Measurements from ENCODE around the gene LINC00305. TPM values are rescaled to one million over a fixed set of nuclear protein-coding genes. Genes with fewer than 3 reads are reported as not detected.

The LINC00305 gene
- total and polyA plus RNA-seq, 2 donors (not counting 3 experiments of a cell fraction or from before 2014, with no cell fraction given): not detected

DNA sequence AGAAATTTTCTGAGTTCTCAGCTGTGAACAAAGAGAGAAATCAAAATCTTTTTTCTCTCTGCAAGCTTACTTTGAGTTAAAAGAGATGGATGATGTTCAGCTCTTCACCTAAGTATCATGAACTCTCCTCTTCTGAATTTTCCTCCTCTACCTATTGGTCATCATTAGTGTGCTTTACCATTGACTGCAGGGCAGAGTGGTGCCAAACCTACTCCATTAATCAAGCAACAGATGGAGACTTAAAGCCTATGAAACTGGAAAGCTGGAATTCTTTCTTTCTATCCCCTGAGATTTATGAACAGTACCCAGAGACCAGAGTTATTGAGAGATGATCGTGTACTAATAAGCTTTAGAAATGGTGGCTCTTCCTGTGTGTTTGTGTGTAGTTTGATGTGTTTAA lies 31.3 kb upstream of the LINC00305 start:
- CTCF ChIA-PET: interaction anchor here (1.6 kb wide), 1 partner anchor 15 kb away, joined by 3 read pairs; no protein-coding TSS in a partner anchor

More for the DNA sequence above, 31.3 kb upstream of the LINC00305 start:
- DNase-seq (ENCODE audit: low read depth, low spot score): no peak
- no peak for FAIRE-seq
- Histone ChIP-seq H3K4me1 (ENCODE audit: control insufficient read depth, extremely low read depth, insufficient read depth, low read length) (no peaks in the 10 kb centered on the region), H3K4me3 (replicated peaks in 1 of 3; ENCODE audit: insufficient read depth in 1 of 3, low read depth in 1 of 3, low read length in 3 of 3) (no peak overlapping the region), H3K36me3 (ENCODE audit: control insufficient read depth in 2 of 2, extremely low read depth in 1 of 2, insufficient read depth in 2 of 2, low read length in 2 of 2) (no peaks in the 10 kb centered on the region), H4K20me1 (replicated peaks; ENCODE audit: control insufficient read depth, extremely low read depth, insufficient read depth, low read length) (no peaks in the 10 kb centered on the region), H3K9me1 (replicated peaks; ENCODE audit: control insufficient read depth, extremely low read depth, insufficient read depth, low read length) (no peaks in the 10 kb centered on the region), H3K27me3 (ENCODE audit: control insufficient read depth in 2 of 2, insufficient read depth in 2 of 2, low read length in 2 of 2) (no peaks in the 10 kb centered on the region), H3K9me3 (replicated peaks; ENCODE audit: control insufficient read depth, insufficient read depth, low read length) (no peaks in the 10 kb centered on the region), H2AFZ (ENCODE audit: low read depth, low read length) (no peak overlapping the region), H3K27ac (ENCODE audit: insufficient read depth, low read depth, low read length) (no peak overlapping the region), H3K4me2 (ENCODE audit: insufficient read depth, low read length) (no peak overlapping the region), H3K9ac (replicated peaks; ENCODE audit: extremely low read depth, insufficient read depth, low read length) (no peak overlapping the region), H3K79me2 (ENCODE audit: control insufficient read depth, insufficient read depth, low read length) (no peaks in the 10 kb centered on the region)
- TF ChIP-seq EZH2 (IDR thresholded peaks at IDR 0.05; ENCODE audit: borderline replicate concordance, low read depth, low read length, severe bottlenecking) (no peak), CTCF (IDR thresholded peaks at IDR 0.05; ENCODE audit: extremely low read depth in 1 of 2, insufficient read depth in 1 of 2, low read depth in 1 of 2, low read length in 2 of 2) (no peak), FOS (IDR thresholded peaks at IDR 0.05; ENCODE audit: borderline replicate concordance, insufficient read depth, low read length) (no peak), POLR2AphosphoS5 (IDR thresholded peaks at IDR 0.05; ENCODE audit: insufficient read depth, low read depth, low read length) (no peak), JUN (IDR thresholded peaks at IDR 0.05; ENCODE audit: borderline replicate concordance, insufficient read depth, insufficient read length, low read depth) (no peak), POLR2A (IDR thresholded peaks at IDR 0.05; ENCODE audit: low read depth, low read length) (no peak), MYC (IDR thresholded peaks at IDR 0.05; ENCODE audit: low read depth, low read length) (no peak), GATA2 (IDR thresholded peaks at IDR 0.05; ENCODE audit: insufficient read depth, insufficient read length, low read depth, low read length) (no peak)
- TF ChIP-seq, protein P1, sequence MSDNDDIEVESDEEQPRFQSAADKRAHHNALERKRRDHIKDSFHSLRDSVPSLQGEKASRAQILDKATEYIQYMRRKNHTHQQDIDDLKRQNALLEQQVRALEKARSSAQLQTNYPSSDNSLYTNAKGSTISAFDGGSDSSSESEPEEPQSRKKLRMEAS (IDR thresholded peaks at IDR 0.05; ENCODE audit: insufficient read depth, insufficient read length): no peak
- POLR2A ChIA-PET: no interaction called here
- no TSS peak for BruUV-seq (replicated peaks)
- intact Hi-C loops (cut with micrococcal nuclease): no loop called here
- dilution Hi-C loops (cut with MboI; ENCODE audit: extremely low pct_ligation_motif_present, low sequenced_read_pairs): no loop called here

All from endothelial cell of umbilical vein (primary cell).